ENCODE results near the gene COL28A1.

GRCh38 chr7:7352845-7353244 is 182.8 kb downstream of the COL28A1 start:
- TF ChIP-seq GATA3 (IDR thresholded peaks at IDR 0.05; ENCODE audit: low read depth, low read length) (no peak), GATA2 (IDR thresholded peaks at IDR 0.05; ENCODE audit: low read depth, low read length) (no peak)
